ENCODE measurements around the gene ACTR3.

The ACTR3 gene

DNA sequence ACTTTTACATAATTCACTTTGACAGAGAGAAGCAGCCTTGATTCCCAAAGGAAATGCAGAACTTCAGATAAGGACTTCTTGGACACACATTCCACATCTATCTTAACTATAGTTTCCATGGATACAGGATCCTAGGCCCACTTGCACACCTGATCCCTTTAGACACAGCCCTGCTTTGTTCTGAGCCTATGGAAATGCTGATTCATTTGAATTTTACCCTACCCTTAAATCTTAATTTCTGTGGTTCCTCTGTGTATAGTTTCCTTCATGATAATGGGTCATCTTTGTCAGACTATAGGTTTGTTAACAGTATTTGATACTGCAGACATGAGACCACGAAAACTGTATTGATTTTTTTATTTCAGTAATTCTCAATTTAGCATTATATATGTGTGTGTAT, 77.4 kb downstream of the ACTR3 start:
- no peak for DNase-seq

DNA sequence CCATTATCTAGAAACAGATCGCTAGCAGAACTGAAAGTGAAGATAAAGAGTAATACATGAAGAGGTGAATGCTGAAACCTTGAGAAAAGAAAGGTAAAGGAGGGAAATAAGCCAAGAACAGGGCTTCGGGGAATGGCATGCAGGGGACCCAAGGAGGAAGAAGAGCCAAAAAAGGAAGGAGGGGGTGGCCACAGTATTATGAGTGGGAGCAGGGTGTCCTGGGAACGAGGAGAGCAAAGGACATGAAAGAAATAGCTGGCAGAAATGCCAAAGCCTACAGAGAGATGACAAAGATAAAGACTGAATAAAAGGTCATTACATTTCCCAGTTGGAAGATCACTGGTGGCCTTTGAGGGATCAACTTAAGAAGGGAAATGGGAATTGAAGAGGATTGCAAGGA, 82.9 kb downstream of the ACTR3 start:
- no peak for DNase-seq

GRCh38 chr2:113973810-113974209, 83.9 kb downstream of the ACTR3 start:
- no peak for DNase-seq

- no peak for DNase-seq
Observed at GRCh38 chr2:113974727-113975126, 84.8 kb downstream of the ACTR3 start.

DNA sequence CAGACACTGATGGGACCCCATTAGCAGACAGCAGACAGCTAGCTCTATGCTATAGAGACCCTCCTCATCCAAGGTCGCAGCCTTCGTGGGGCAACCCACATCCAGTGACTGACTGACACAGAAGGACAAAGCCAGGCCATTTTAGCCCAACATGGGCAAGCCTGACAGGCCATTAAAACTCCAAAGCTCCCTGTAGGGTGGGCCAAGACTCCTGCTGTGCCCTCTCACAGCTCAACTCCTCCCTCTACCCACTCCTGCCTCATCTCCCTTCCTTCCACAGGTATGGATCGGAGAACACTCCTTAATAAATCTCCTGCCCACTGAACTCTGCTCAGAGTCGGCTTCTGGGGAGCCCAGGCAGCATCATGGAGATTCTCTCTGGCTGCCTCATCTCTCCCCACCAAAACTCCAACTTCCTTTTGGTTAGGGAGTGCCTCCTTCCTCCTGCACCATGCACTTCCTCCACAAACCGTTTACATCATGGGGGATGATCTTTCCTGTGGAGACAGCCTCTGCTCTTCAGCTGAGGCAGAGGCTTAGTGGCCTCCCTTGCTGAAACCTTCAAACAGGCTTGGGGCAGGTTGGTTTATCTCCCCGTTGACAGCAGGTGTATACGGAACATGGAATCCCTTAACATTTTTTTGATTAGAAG, 86.5 kb downstream of the ACTR3 start:
- DNase-seq: no peak

DNA sequence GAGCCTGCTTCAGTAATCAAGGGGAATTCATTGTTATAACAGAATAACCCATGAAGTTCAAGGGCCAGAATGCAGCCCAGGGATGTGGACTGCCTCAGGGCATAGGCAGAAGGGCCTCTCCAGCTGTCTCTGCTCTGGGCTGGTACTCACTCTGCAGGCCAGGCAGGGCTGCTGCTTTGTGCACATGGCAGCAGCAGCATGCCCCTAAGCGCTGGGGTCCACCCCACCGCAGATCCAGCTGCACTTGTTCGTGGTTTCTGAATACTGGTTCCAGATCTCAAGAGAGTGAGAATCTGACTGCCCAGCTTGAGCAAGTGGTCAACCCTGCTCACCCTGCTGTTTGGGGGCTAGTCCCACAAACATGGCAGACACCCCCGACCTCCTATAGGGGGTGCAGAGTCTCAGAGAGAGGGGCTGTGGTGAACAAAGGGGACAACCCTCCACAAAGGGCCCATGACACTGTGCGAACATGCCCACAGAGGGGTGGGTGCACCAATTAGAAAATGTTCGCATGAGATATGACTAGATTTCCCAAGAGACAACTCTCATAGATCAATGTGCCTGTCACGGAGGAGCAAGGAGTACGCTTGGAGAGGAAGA, 87.3 kb downstream of the ACTR3 start:
- no peak for DNase-seq

- DNase-seq: no peak
Observed at GRCh38 chr2:113977660-113978523, 88.0 kb downstream of the ACTR3 start.

- no peak for DNase-seq
Observed at GRCh38 chr2:113978524-113979190, 88.8 kb downstream of the ACTR3 start.

DNA sequence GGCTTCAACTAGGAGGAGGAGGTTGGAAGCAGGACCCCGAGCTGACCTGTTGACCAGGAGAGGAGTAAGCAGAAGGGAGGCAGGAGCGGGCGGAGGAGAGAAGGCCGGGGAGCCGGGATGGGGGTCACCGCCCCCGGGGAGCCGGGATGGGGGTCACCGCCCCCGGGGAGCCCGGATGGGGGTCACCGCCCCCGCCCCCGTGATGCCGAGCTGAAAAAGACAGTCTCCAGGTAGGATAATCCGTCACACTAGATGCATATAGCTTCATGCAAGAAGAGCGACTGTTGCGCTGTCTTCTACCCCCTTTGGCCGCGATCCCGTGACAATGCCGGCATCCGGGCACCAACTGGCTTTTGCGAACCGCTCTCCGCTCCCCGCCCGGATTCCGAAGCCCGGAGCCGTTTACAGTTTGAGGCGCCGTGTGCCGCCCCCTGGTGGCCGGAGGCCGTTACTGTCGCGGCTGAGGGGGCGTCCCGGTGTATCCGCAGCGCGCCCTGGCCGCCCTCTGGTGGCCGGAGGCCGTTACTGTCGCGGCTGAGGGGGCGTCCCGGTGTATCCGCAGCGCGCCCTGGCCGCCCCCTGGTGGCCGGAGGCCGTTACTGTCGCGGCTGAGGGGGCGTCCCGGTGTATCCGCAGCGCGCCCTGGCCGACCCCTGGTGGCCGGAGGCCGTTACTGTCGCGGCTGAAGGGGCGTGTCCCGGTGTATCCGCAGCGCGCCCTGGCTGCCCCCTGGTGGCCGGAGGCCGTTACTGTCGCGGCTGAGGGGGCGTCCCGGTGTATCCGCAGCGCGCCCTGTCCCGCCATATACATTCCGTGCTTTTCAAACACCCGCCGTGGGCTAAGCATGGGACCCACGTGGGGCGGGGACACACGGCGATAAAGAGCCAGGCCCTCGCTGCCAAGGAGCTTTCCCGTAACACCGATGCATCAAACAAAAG, 89.6 kb downstream of the ACTR3 start:
- DNase-seq: no peak

DNA sequence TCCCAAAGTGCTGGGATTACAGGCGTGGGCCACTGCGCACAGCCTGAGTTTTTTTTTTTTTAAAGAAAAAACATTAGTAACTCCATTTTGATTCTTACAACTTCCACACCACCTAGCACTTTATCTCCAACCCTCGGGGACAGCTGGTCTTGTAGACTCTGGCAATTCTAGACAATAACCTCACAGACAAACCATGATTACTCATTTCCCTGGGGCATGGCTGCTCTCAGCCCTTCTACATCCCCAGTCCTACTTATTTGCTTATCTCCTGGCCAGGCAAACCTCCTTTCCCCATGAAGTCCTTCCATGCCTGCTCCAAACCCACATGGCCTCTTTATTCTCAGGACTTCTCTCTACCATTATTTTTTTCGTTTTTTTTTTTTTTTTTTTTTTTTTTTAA, 91.1 kb downstream of the ACTR3 start:
- DNase-seq: no peak

GRCh38 chr2:113981404-113982134, 91.7 kb downstream of the ACTR3 start:
- no peak for DNase-seq

GRCh38 chr2:113985554-113986397, 95.9 kb downstream of the ACTR3 start:
- no peak for DNase-seq

DNA sequence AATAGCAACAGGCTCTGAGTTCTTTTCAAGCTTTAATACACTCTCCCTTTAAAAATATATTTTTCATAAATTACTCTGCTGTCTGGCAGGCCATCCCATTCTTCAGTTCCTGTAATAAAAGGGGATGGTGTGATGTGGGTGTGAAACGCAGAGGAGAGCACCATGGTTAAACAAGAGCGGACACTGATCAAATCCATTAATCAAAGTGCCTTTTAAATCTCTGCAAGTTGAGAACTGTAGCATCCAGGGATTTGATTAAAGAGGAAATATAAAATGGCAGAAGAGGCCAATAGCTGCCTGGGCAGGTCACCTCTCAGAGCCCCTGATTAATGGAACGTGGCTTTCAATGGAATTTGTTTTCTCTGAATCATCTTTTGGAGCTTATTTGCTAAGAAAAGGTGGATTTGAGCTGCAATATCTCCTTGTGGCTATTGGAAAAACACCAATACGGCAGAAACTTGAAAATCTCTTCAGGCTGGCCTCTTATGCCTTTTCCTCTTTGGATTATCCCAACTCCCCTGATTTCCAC, 96.9 kb downstream of the ACTR3 start:
- no peak for DNase-seq

GRCh38 chr2:113992090-113992489, 102.2 kb downstream of the ACTR3 start:
- no peak for DNase-seq

DNA sequence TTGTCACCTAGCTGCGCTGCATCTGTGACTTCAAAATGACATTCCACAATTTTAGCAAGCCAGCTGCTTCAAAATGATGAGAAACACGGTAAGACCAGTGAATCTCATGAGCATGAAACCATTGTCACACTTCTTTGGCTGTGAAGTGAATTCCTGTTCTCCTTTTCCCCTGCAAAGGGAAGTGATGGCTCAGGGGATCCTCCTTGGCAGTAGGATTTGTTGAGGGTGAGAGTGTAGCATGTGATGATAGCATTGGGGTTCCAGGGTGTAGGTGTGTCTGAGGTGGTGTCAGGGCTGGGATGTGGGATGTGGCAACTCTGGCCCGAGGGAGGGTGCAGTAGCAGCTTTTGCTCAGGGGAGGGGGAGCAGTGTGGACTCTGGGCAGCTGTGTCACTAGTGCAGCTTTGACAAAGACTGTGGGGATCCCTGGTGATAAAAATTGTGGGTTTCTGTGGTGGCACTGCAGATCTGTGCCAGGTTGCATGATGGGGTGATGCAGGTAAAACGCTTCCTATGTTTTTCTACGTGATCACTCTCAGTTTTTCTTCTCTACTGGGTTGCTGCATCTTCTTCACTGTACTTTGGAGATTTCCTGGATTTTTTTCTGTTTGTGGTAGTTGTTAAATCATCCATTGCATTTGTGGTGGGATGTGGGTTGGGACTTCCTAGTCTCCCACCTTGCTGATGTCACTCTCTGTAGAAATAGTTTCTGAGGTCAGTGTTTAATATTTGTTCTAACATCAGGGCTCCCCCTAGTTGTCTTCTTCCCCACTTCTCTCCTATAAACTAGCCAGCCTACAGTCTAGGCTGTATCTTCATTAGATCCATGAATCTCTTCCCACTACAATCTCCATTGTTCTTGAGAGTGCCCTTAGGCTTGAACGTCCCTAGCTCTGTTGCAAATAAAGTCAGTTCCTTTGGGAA, 107.0 kb downstream of the ACTR3 start:
- DNase-seq: no peak

GRCh38 chr2:114001152-114001551, 111.3 kb downstream of the ACTR3 start:
- no peak for DNase-seq

DNA sequence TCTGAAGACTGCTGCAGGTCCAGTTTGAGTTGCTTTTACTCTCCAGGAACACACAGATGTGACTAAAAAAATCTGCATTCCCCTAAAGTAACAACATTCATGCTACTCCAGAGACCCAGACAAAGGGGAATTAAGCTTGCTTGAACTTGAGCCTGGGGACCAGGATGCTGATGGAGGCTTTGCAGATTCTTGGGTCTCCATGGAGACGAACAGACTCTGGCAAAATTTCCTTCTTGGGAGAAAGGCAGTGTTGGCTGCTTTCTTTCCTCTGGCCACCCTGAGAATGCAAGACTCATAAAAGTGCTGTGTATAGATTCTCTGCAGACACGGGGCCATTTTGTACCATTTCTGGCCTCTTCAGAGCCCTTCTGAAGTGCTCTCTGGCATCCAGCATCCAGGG, 112.0 kb downstream of the ACTR3 start:
- no peak for DNase-seq

- DNase-seq: no peak
Observed at GRCh38 chr2:114005110-114005783, 115.4 kb downstream of the ACTR3 start.

DNA sequence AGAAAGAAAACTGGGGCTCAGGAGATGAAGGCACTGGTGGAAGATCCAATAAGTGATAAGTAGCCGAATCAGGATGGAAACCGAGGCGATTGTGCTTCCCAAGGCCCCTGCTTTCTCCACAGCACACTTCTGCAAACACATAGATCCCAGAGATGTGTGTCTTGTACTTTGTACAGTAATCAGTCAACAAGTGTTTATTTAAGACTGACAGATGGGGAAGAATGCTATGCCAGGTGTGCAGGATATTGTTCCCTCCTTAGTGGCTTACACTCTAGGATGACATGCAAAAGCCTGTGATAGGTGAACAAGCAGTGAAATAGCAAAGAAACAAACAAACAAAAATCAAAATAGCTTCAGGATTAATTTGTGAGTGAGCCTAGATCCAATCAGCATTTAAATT, 116.6 kb downstream of the ACTR3 start:
- no peak for DNase-seq

Data from cortex of kidney (tissue), 1 donor.